ENCODE measurements around the gene TMEM178A.

- no peak for TF ChIP-seq CTCF (IDR thresholded peaks at IDR 0.05)
- no peak for TF ChIP-seq POLR2A (IDR thresholded peaks at IDR 0.05)
Observed at GRCh38 chr2:39684464-39684863, 18.7 kb downstream of the TMEM178A start.
